NCI-H1436 treated with DMSO at 0.1 percent for 48 hours (cell line): Measurements from ENCODE around the gene TLL2.

Experiments
- DNase-seq: peaks from one replicate; lab custom pipeline; 2025; lab: John Stamatoyannopoulos, UW

TLL2 gene

DNA sequence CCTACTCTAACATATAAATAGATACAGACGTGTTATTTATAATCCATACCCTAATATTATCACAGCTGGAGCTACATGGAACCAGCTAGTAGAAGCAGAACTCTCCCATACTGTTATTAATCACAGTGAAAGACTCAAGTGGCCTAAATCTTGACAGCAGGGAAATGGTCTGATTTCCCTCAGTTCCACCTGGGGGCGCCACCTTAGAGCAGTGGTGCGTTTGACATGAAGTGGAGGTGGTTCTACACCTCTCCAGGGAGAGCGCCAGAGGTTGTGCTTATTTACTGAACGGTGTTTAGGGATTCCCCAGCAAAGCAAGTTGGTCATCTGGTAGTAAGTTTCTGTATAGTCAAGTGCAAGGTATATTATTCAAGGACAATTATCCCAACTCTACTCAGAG is 191.9 kb downstream of the TLL2 start:
- DNase-seq = no peak

DNA sequence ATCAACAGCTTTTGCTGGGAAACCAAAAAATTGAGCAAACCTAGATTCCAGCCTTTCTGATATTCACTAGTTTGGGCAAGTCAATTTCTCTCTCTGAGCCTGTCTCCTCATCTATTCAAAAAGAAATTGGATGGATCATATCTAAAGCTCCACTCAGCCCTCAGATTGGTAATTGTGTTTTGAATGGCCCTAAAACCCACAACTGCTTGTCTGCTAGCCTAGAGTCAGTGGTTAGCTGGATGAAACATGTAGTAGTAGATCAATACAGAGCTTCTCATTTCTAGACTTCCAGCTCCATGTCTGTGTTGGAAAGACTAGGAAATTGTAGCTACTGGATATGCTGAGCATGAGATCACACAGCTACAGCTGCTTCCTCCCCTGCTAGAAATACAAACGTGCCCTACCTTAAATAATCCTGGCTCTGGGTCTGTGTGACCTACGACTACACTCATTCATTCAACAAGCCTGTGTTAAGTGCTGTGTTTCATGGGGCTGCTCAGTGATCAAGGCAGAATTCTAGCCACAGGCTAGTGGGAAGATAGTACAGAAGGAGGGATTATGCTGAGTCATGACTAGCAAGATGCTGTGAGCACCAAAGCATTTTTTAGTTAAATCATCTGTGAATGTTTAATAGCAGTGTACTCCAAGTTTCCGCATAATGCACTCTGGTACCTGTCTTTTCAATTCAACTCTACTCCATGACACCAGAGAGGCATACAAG is 193.8 kb downstream of the TLL2 start:
- DNase-seq = no peak

DNA sequence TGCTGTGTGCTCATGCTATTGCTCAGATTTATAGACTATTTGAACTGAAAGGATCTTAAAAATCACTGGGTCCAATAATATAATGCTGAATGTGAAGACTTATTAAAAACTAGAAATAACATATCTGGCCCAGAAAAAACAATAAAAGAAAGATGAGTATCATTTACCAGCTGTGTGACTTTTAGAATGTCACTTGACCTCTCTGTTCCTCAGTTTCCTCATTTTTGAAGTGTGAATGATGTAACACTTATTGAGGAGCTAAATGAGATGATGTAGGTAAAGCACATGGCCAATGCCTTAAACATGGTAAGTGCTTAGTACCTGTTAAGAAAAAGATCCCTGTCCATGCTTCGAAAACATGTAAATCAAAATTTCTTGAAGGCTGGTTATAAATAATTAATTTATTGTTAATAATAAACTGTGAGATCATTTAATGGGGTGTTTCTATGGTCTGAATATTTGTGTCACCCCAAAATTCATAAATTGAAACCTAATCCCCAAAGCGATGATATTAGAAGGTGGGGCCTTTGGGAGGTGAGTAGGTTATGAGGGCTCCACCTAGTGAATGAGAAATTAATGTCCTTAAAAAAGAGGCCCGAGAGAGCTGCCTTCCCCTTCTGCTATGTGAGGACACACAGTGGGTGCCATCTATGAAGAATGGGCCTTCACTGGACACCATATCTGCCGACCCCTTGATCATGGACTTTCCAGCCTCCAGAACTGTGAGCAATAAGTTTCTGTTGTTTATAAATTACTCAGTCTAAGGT is 196.5 kb downstream of the TLL2 start:
- DNase-seq = no peak
